ENCODE results near the gene AUH.
"Not testable (repeated sequence)": the region's sequence is repeated elsewhere in the genome, so short reads cannot be mapped to it uniquely, and the experiment has no call there.

AUH gene

GRCh38 chr9:91361291-91362050 lies at the start of gene AUH:
AUH (minus strand) TSS chr9:91361918; CDS start chr9:91361889, 29 bp downstream.
- DNase-seq (ENCODE audit: low spot score): peak; percentile 77

GRCh38 chr9:91411096-91411771 lies 49.5 kb upstream of the AUH start:
- no peak for DNase-seq (ENCODE audit: low spot score)

GRCh38 chr9:91410161-91410560 lies 48.4 kb upstream of the AUH start:
- DNase-seq (ENCODE audit: low spot score): no peak

GRCh38 chr9:91408475-91408874 lies 46.8 kb upstream of the AUH start:
- DNase-seq (ENCODE audit: low spot score): no peak

GRCh38 chr9:91407580-91408318 lies 46.0 kb upstream of the AUH start:
- no peak for DNase-seq (ENCODE audit: low spot score)

- no peak for DNase-seq (ENCODE audit: low spot score)
Measured at GRCh38 chr9:91405343-91406077, 43.8 kb upstream of the AUH start.

GRCh38 chr9:91403665-91404543 lies 42.2 kb upstream of the AUH start:
- no peak for DNase-seq (ENCODE audit: low spot score)

GRCh38 chr9:91398926-91399325 lies 37.2 kb upstream of the AUH start:
- DNase-seq (ENCODE audit: low spot score): no peak

- no peak for DNase-seq (ENCODE audit: low spot score)
Measured at GRCh38 chr9:91395553-91396471, 34.1 kb upstream of the AUH start.

- DNase-seq (ENCODE audit: low spot score): no peak
Measured at GRCh38 chr9:91395106-91395552, 33.4 kb upstream of the AUH start.

- no peak for DNase-seq (ENCODE audit: low spot score)
Measured at GRCh38 chr9:91393826-91394225, 32.1 kb upstream of the AUH start.

- no peak for DNase-seq (ENCODE audit: low spot score)
Measured at GRCh38 chr9:91392435-91392834, 30.7 kb upstream of the AUH start.

- DNase-seq (ENCODE audit: low spot score): no peak
Measured at GRCh38 chr9:91391818-91392217, 30.1 kb upstream of the AUH start.

- DNase-seq (ENCODE audit: low spot score): no peak
Measured at GRCh38 chr9:91391412-91391811, 29.7 kb upstream of the AUH start.

GRCh38 chr9:91389686-91390085 lies 28.0 kb upstream of the AUH start:
- DNase-seq (ENCODE audit: low spot score): not testable (repeated sequence)

- no peak for DNase-seq (ENCODE audit: low spot score)
Measured at GRCh38 chr9:91386765-91387164, 25.0 kb upstream of the AUH start.

GRCh38 chr9:91384954-91385353 lies 23.2 kb upstream of the AUH start:
- DNase-seq (ENCODE audit: low spot score): no peak

GRCh38 chr9:91383577-91383976 lies 21.9 kb upstream of the AUH start:
- DNase-seq (ENCODE audit: low spot score): no peak

- DNase-seq (ENCODE audit: low spot score): no peak
Measured at GRCh38 chr9:91382298-91382697, 20.6 kb upstream of the AUH start.

- no peak for DNase-seq (ENCODE audit: low spot score)
Measured at GRCh38 chr9:91379426-91379825, 17.7 kb upstream of the AUH start.
